Right renal pelvis (tissue), 4 donors: Measurements from ENCODE around the gene PITPNM3. TPM values are rescaled to one million over a fixed set of nuclear protein-coding genes. Genes with fewer than 3 reads are reported as not detected.

Experiments used
- DNase-seq, 4 donors: peaks; one replicate each; pipeline ENCODE4 v3.0.0-alpha.2; 2013; ENCODE audit warnings: low read depth in 4 of 4, low spot score in 3 of 4, missing footprints in 1 of 4
- polyA plus RNA-seq, 4 donors: library from polyadenylated mRNA; unstranded; fragments of 120-200 nt; gene quantifications; one replicate each; pipeline ENCODE4 v1.2.1, GENCODE V29; 2013; ENCODE audit not compliant: insufficient read length in 4 of 4

The PITPNM3 gene
- polyA plus RNA-seq, 4 donors: 8.0 to 11.2 (median 9.1) TPM

DNA sequence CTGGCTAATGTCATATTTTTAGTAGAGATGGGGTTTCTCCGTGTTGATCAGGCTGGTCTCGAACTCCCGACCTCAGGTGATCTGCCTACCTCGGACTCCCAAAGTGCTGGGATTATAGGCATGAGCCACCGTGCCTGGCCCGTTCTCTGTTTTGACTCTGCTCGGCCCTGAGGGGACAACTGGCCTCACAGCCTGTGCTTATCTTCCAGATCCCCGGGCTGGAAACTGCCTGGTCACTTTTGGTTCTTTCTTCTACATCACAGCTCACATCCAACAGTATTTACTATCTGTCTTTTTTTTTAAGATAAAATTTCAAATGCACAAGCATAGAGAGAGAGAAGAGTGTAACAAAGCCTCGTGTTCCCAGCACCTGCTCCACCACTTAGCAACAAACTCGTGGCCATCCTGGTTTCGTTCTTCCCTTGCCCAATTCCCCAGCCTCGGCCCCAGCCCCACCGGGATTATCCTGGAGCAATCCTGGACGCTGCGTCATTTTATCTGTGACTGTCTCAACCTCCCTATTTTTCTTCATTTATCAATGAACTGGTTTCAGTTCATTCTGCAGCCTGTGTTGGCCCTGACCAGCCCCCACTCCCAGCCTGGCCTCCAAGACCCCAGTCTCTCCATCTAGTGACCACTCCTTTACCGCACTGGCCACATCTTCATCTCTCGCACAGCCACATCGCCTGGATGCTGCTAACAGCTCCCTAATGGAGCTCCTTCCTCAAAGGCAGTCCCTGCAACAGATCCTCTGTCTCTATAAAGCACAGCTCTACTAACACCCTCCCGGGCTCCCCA, 91.0 kb downstream of the PITPNM3 start:
- DNase-seq: no peak

DNA sequence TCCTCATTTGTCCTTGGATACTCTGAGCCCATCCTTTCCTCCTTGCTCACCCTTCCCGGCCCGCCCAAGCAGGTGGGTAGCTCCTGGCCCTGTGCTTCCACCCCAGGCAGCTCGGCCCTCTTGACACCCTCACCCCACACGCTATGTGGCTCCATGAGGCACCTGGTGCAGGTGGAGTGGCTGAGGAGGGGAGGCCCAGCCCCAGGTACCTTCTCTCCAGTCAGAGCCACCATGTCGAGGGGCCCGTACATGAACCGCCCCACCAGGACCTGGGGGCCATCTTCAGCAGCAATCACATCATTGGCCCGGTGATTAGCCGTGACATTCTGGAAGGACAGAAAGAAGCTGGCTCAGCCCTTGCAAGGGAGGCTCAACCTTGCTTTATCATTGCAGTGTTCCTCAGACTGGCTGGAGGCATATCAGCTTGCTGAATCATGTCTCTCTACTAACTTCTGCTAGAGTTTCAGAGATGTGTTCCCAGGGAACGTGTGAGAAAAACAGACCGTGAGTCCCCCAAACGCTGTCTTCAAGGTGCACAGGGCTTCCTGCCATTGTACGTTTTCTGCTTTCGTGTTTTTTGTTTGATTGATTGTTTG, 91.8 kb downstream of the PITPNM3 start:
- no peak for DNase-seq

DNA sequence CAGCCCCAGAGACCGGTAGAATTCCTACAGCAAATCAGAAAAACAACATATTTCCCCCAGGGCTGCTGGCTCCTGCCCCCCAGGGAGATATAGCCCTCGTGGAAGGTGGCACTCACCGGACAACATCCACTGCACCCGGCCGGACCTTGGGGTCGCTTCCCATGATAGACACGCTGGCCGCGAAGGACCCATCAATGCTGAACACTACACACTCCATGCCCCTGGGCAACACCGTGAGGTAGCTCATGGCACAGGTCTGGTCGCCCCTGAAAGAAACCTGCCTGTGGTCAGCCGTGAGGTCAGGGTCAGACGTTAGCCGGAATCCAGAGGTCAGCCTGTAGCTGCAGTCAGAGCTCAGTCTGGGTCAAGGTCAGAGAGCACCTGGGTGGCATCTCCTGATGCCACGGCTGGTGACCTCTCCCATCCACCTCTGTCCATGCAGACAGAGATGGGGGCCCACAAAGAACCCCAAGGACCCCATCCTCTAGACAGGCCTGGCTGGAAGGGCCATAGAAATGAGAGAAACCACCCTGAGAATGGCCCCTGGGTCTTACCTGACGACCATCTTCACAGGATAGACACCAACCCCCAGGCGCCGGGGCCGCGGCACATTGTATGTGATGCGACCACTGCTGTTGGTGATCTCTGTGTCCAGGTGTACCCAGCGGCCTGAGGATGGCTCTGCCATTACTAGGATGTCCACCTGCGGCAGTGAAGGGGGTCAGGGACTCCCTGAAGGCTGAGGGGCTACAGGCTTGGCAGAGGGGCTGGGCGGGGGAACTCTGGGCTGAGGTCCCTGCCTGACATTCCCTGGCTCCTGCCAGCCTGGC, 92.5 kb downstream of the PITPNM3 start:
- no peak for DNase-seq

DNA sequence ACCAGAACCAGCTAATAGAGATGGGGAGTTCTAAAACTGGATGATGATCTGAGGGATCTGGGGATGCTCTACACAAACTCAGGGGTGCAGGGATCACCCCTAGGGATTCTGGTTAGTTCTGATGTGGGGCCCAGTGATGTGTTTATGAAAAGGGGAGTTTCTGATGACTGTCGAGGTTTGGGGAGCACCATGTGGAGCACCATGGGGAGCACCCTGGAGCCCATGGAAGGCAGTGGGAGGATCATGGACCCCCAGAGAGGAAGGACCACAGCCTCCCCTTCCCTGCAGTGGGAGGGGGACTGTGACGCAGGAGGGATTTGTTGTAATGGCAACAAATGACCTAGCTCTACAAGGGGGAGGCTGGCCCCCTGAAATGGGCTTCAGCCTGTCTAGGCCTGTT, 93.7 kb downstream of the PITPNM3 start:
- DNase-seq: no peak

DNA sequence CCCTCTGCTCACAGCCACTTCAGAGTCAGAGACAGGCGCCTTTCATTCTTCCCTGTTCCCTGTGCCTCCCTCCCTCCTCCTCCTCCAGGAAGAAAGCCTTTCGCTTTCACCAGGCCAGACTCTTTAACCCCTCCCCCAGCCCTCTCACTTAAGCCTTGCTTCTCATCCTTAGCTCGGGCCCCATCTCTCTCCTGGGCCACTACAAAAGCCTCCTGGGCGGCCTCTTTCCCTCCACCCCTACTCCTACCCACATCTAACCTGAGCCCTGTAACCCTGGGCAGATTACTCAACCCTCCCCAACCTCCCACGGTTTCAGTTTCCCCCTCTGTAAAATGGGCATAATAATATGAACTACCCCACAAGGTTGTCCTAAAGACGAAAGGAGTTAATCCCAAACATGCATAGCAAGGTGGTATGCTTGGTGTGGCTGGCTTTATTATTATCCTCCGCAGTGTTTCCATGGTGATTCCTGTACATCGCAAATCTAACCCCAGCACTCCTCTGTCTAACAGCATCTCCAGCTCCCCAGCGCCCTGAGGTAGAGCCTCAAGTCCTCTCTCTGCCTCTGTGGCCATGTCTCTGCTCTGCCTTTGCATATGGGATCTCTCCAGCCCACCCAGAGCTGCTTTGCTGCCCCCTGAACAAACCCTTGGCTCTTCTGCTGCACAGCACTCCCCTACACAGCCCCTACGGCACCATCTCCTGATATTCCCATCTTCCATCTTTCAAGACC, 94.4 kb downstream of the PITPNM3 start:
- DNase-seq: no peak

DNA sequence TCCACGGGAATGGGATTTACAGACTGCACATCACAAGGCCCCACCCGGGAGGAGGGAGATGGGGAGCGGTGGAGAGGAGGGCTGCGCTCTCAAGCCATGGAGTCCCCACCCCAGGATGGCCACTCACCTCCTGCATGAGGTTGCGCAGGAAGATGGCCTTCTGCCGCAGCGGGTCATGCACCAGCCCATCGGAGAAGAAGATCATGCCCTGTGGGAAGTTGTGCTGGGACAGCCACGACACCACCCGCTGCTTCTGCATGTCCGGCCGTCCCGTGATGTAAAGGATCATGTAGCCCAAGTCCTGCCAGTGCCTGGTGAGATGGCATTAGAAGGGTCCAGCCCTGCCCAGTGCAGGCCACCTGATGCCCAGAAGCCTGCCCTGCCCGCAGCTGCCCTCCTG, 95.1 kb downstream of the PITPNM3 start:
- DNase-seq: no peak

DNA sequence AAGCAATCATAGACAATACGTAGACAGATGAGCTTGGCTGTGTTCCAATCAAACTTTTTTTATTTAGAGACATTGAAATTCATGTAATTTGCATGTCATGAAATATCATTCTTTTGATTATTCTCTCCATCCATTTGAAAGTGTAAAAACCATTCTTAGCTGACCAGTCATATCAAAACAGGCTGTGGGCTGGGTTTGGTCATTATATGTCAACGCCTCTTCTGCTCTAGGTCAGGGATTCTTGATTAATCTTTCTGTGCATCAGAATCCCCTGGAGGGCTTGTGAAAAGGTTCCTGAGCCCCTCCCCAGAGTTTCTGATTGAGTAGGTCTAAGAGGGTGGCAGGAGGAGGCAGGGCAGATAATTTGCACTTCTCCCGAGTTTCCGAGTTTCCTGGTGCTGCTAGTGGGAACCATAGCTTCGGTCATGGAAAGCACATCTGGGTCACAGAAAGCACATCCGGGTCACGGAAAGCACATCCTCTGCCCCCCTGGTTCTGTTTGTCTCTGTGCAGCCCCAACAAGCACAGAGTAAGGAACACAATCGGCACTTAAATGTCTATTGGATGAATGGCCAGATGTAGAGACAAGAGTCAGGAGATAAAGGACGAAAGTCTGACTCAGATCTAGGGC, 95.7 kb downstream of the PITPNM3 start:
- DNase-seq: no peak

DNA sequence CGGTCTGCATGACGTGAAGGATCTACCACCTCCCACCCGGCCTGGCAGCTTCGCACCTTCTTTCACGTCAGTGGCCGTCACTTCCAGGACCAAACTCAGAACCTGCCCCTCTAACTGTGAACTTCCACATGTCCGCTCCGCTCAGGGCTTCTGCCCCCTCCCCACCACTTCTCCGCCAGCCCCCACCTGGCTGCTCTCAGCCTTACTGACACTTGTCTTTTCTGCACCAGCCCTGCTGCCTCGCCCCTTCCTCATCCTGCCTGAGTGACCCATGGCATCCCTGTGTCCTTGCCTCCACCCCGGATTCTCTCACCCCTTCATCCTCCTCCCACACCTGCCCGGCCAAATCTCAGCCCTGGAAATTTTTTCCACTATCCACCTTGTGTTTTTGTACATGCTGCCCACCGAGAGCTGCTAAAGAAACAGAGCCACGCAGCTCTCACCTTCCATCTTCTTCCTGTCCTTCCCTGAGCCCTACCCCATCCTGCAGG, 97.8 kb downstream of the PITPNM3 start:
- DNase-seq: no peak

DNA sequence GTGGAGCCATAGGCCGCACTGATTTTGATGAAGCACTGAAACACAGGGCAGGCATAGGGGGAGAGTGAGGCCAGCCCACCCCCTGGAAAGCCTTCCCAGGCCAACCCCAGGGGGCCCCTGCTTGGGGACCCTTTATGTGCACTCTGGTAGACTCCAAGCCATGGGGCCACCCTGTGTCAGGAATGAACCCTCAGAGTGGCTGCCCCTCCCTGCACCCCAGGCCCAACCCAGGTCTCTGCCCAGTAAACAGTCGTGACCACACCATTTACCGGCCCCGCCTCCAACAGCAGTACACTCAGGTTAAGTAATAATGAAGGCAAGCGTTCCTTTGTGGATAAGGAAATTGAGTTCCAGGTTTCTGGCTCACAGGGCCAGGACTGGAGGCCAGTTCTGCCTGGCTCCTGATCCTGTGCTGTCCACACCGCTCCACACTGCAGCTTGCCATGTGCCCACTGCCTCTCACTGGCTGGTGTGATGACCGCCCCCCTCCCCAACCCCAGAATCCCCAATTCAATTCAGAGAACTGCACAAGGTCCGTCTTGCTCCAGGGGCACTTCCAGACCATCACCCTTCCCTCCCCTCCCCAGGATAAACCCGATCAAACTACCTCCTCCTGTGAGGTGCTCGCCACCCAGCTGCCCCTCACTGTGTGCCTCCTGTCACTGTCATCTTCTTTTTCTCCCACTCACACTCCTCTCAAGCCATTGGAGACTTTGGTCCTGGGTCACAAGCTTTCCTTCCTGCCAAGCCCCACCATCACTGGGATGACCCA, 98.5 kb downstream of the PITPNM3 start:
- no peak for DNase-seq

DNA sequence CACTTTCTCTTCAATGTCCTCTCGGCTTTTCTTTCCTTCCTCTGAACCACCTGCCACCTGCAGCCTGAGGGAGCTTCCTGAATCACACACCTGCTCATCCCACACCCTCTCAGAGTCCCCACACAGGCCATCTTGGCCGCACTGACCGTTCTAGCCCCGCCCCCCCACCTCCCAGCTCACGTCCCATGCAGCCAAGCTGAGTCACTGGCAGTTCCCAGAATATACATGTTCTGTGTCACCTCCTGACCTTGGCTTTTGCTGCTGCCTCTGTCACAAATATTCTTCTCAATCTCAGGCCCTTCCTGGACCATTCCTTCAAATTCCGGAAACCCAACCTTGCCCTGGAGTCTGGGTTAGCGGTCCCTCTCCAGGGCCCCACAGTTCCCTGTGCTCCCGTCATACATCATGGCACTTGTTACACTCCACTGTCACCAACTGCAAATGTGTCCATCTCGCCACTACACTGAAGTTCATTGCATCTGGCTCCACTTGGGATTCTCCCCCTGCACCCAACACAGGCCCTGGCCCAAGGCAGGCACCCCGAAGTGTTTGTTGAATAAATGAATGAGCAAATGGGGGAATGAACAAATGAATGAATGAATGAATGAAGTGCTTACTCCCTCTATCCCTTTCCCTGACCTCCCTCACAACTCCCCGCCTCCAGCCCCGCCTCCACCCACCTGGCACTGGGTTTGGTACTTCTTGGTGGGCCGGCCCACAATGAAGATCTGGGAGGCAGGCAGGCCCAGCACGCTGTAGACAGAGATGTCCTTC, 99.3 kb downstream of the PITPNM3 start:
- no peak for DNase-seq

DNA sequence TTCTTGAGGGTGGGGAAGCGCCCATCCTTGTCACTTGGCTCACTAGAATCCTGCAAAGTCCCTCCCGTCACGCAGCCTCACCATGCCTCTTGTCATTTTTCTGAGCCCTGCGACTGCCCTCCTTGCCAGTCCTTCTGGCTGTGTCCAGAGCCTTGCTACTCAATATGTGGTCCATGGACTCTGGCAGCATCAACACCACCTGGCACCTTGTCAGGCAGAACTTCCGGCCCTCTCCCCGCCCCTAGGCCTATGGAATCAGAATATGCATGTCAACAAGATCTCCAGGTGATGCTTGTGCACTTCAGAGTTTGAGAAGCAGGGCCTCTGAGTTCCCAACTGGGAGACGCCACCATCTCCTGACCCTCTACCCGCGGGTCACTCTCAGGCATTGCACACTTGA, 100.0 kb downstream of the PITPNM3 start:
- no peak for DNase-seq

DNA sequence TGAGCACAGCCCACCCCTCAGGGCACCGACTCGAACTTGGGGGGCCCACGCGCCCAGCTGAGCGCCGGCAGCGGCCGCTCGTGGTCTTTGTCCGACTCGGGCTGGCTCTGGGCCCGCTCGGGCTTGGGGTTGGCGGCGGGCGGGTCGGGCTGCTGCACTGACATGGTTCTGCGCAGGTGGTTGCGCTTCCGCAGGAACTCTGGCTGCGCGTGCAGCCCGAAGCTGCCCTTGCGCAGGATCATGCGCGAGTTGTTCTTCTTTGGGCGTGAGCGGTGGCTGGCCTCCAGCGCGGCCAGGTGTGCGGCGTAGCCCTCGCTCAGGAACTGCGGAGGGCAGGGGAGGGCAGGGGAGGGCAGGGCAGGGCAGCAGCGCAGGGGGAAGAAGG, 101.0 kb downstream of the PITPNM3 start:
- peak in 1 of 4 donors; percentile 50 for DNase-seq

DNA sequence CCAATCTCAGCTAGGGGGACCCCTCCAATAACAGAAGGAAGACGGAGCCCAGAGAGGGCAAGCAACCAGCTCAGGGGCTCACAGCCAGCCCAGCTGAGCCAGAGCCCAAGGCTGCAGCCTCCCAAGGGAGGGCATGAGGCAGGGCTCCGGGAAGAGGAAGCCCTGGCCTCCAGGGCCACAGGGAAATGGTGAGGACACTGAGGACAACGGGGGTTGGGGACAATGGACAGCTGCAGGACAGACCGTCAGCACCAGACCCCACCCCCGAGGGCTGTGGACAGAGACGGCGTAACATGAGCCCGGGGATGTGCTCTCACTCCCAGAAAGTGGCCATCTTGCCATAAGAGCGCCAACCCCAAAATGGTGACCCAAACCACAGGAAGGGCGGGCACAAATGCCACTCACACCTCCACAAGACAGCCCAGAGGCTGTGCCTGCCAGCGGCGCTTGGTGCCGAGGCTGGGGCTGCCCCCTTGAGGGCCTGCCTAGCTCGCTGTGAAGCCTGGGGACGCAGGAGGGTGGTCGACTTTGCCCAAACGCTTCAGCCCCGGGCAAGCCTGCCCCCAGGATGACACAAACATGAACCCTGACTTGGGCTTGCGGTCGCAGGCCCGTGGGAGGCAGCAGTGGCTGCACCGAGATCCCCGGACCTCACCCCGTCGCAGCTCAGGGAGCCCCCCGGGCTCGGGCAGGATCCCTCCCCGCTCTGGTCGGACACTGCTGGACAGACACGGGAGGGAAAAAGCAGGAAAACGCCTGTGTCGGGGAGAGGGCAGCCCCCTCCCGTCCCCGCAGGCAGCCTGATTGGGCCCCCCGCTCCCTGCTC, 101.6 kb downstream of the PITPNM3 start:
- no peak for DNase-seq

DNA sequence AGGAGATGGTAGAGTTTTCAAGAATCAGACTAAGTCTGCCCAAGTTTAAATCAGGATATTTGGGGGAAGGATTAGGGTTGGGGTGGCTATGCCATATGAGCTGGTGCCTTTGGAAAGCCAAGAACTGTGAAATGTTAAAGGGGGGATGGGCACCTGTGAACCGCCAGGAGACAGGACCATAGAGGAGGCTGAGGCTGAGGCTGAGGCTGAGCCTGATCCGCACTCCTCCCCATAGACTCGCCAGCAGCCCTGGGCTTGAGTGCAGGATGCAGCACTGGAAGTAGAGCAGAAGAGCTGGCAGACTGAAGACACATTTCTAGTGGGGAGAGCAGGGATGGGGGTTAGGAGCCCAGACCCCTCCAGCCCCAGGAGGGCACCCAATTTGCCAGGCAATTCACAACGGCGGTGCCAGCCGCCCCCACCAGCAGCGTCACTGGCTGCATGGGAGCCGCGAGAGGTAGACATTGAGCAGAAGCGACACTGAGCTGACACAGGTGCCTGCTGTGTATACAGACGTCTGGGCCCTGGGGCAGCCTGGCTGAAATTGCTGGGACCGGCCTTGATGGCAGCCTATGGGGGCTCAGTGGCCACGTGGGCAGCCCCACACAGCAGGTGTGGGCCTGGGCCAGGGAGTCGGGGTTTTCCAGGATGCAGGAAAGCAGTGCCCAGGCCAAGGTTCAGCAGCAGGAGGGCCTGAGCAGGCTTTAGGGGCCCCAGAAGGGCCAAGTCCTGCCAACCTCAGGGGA, 102.9 kb downstream of the PITPNM3 start:
- no peak for DNase-seq

DNA sequence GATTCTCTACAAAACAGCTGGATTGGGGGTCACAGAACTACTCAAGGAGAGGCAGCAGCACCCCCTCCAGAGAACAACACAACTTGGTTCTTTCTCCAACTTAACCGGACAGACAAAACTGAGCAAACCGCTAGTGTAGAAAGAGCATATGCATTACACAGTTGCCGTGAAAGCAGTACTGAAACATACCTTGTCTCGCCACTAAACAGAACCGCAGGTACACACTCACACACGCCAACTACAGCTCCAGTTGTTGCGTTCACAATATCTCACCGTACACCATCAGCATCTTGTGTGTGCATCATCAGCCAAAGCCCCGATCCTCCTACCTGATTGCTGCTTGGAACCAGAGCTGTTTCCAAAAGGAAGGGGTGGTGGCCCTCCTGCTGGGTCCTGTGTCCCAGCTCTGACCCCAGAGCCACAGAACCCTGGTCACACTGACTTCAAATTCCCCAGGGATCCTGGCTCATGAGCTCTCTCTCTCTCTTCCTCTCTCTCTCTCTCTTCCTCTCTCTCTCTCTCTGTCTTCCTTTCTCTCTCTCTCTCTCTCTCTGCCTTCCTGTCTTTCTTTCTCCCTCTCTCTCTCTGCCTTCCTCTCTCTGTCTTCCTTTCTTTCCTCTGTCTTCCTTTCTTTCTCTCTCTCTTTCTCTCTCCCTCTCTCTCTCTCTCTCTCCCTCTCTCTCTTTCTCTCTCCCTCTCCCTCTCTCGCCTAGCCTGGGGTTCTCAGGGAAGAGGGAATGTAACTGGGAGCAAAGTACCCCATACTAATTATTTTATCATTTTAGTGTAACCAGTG, 103.7 kb downstream of the PITPNM3 start:
- DNase-seq: no peak
